ENCODE results near the gene CDKAL1. TPM values are rescaled to one million over a fixed set of nuclear protein-coding genes. Genes with fewer than 3 reads are reported as not detected.
"Not testable (repeated sequence)": the region's sequence is repeated elsewhere in the genome, so short reads cannot be mapped to it uniquely, and the experiment has no call there.

The CDKAL1 gene
- total RNA-seq, 2 donors from 2014 or later, result 11.7 to 12.5 TPM

GRCh38 chr6:20746024-20746423, 211.8 kb downstream of the CDKAL1 start:
- DNase-seq, result no peak
- intact Hi-C loops (cut with DNase I, micrococcal nuclease), result no loop called here

GRCh38 chr6:20746805-20747558, 212.7 kb downstream of the CDKAL1 start:
- intact Hi-C loops (cut with DNase I, micrococcal nuclease), result no loop called here
- ATAC-seq, result no peak
- no peak for DNase-seq

More at GRCh38 chr6:20746024-20746423, 211.8 kb downstream of the CDKAL1 start:
- no peak for ATAC-seq

- ATAC-seq (no peak), DNase-seq (no peak)
- intact Hi-C loops (cut with DNase I, micrococcal nuclease), result no loop called here
Measured at GRCh38 chr6:20747991-20748390, 213.7 kb downstream of the CDKAL1 start.

GRCh38 chr6:20751293-20751935, 217.2 kb downstream of the CDKAL1 start:
- no peak for ATAC-seq
- intact Hi-C loops (cut with DNase I, micrococcal nuclease), result no loop called here

GRCh38 chr6:20755631-20756030, 221.4 kb downstream of the CDKAL1 start:
- DNase-seq (no peak), ATAC-seq (no peak)
- intact Hi-C loops (cut with DNase I, micrococcal nuclease), result no loop called here

More at GRCh38 chr6:20751293-20751935, 217.2 kb downstream of the CDKAL1 start:
- DNase-seq, result no peak

GRCh38 chr6:20756584-20757147, 222.4 kb downstream of the CDKAL1 start:
- ATAC-seq; DNase-seq; intact Hi-C loops (cut with DNase I, micrococcal nuclease): not testable (repeated sequence)

GRCh38 chr6:20757761-20758160, 223.5 kb downstream of the CDKAL1 start:
- no peak for ATAC-seq
- intact Hi-C loops (cut with DNase I, micrococcal nuclease), result no loop called here

GRCh38 chr6:20763296-20763695, 229.0 kb downstream of the CDKAL1 start:
- DNase-seq (no peak), ATAC-seq (no peak)
- intact Hi-C loops (cut with DNase I, micrococcal nuclease), result no loop called here

More at GRCh38 chr6:20757761-20758160, 223.5 kb downstream of the CDKAL1 start:
- no peak for DNase-seq

GRCh38 chr6:20769631-20770030, 235.4 kb downstream of the CDKAL1 start:
- ATAC-seq (no peak), DNase-seq (no peak)
- intact Hi-C loops (cut with DNase I, micrococcal nuclease), result no loop called here

GRCh38 chr6:20770773-20771172, 236.5 kb downstream of the CDKAL1 start:
- intact Hi-C loops (cut with DNase I, micrococcal nuclease), result no loop called here
- ATAC-seq (no peak), DNase-seq (no peak)

- ATAC-seq (no peak), DNase-seq (no peak)
- intact Hi-C loops (cut with DNase I, micrococcal nuclease), result no loop called here
Measured at GRCh38 chr6:20771409-20771808, 237.2 kb downstream of the CDKAL1 start.

- intact Hi-C loops (cut with DNase I, micrococcal nuclease), result no loop called here
- no peak for ATAC-seq
- no peak for DNase-seq
Measured at GRCh38 chr6:20773822-20774221, 239.6 kb downstream of the CDKAL1 start.

GRCh38 chr6:20775981-20776380, 241.7 kb downstream of the CDKAL1 start:
- DNase-seq (no peak), ATAC-seq (no peak)
- intact Hi-C loops (cut with DNase I, micrococcal nuclease), result no loop called here

- intact Hi-C loops (cut with DNase I, micrococcal nuclease), result no loop called here
- no peak for DNase-seq
- no peak for ATAC-seq
Measured at GRCh38 chr6:20777801-20778200, 243.5 kb downstream of the CDKAL1 start.

- intact Hi-C loops (cut with DNase I, micrococcal nuclease), result no loop called here
- ATAC-seq (no peak), DNase-seq (no peak)
Measured at GRCh38 chr6:20778459-20778858, 244.2 kb downstream of the CDKAL1 start.

- ATAC-seq, result no peak
- intact Hi-C loops (cut with DNase I, micrococcal nuclease), result no loop called here
- DNase-seq, result no peak
Measured at GRCh38 chr6:20778912-20779311, 244.7 kb downstream of the CDKAL1 start.

GRCh38 chr6:20789162-20789561, 254.9 kb downstream of the CDKAL1 start:
- no peak for DNase-seq

GRCh38 chr6:20790032-20790791, 256.0 kb downstream of the CDKAL1 start:
- intact Hi-C loops (cut with DNase I, micrococcal nuclease), result no loop called here
- DNase-seq, result no peak
- ATAC-seq, result no peak

More at GRCh38 chr6:20789162-20789561, 254.9 kb downstream of the CDKAL1 start:
- ATAC-seq, result no peak
- intact Hi-C loops (cut with DNase I, micrococcal nuclease), result no loop called here

- DNase-seq (no peak), ATAC-seq (no peak)
- intact Hi-C loops (cut with DNase I, micrococcal nuclease), result no loop called here
Measured at GRCh38 chr6:20791074-20791473, 256.8 kb downstream of the CDKAL1 start.
